ENCODE results near the gene TUBGCP6. TPM values are rescaled to one million over a fixed set of nuclear protein-coding genes. Genes with fewer than 3 reads are reported as not detected.

The TUBGCP6 gene
- total RNA-seq, 2 donors from 2014 or later = 26.3 to 31.6 TPM

- intact Hi-C loops (cut with DNase I, micrococcal nuclease) = no loop called here
- DNase-seq = peak in 1 of 2 donors; percentile 49
Observed at GRCh38 chr22:50245214-50246072, 620 bp upstream of the TUBGCP6 start.

GRCh38 chr22:50243685-50244419 is 971 bp downstream of the TUBGCP6 start:
- intact Hi-C loops (cut with DNase I, micrococcal nuclease) = no loop called here
- peak; percentile 36 for ATAC-seq
- no peak for DNase-seq

More at GRCh38 chr22:50245214-50246072, 620 bp upstream of the TUBGCP6 start:
- peak; percentile 45 for ATAC-seq

GRCh38 chr22:50242406-50242949 is 2.3 kb downstream of the TUBGCP6 start:
- DNase-seq = no peak
- no peak for ATAC-seq
- intact Hi-C loops (cut with DNase I, micrococcal nuclease) = no loop called here

DNA sequence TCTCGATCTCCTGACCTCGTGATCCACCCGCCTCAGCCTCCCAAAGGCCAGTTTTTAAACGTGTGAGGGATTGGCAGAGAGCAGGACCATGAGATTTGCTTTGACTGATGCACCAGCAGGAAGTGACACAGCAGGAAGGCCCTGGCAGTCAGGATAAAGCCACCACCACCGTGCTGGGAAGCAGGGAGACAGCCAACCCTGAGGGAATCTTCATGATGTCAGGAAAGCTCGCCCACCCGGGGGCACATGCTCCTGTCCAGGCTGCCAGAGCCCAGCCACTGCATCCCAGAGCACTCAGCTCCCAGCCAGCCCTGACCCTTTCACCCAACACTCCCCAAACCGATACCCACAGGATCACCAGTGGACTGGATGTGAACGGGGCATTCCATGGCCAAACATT is 6.1 kb downstream of the TUBGCP6 start:
- DNase-seq (no peak), ATAC-seq (no peak)
- intact Hi-C loops (cut with DNase I, micrococcal nuclease) = no loop called here

DNA sequence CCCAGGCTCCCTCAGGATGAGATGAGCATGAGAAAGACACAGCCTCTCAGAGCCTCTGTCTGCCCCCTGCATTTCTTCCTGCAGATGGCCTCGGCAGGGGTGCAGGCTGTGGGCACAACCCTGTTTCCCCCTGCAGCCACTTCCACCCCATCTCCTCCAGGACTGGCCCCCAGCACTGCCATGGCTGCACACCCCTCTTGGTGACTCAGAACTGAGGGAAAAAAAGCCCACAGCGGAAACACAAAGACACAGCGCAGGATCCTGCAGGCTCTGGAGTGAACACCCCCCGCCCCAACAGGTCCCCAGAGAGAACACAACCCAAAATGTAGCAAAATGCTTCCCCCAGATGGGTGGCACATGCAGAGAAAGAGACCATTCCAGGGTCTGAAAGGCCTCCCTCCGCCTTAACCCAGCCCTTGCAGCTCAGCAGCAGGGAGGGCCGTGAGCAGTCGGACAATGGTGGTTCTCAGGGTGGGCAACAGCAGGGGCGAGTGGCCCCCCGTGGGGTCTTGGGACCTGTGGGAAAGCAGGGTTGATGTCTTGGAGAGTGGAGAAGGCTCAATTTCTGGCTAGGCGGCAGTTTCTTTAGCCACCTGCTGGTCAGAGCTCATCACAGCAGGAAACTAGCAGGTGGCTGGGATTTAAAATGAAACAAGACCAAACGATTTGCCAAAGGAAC is 8.0 kb downstream of the TUBGCP6 start:
- DNase-seq = no peak
- peak; percentile 47 for ATAC-seq
- intact Hi-C loops (cut with DNase I, micrococcal nuclease) = no loop called here

- DNase-seq (no peak), ATAC-seq (no peak)
Observed at GRCh38 chr22:50233223-50233622, 11.6 kb downstream of the TUBGCP6 start.

DNA sequence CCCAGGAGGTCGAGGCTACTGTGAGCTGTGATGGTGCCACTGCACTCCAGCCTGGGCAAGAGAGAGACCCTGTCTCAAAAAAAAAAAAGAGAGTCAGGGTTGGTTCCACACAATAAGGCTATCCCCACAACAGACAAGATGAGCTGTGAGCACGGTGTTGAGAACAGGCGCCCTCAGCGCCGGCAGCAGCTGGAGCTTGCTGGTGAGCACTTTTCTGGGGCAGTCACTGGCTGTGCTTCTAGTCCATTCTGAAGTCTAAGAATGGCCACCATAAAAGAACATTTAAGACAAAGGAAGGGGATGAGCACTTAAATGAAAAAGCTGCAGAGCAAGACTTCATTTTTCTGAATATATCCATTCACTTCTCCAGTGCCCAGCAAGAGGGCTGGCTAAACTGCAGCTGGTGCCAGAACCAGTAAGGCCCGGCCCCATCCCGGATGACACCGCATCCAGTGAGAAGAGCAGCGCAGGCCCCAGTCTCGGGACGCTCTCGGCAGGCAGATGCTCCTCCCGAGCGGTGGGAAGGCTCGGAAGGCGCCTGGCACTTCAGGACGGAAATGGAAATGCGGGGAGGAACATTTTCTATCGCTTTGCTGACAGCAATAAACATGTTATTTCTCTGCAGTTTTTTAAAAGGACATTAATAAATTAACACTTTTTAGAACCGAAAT is 12.2 kb downstream of the TUBGCP6 start:
- no peak for DNase-seq
- intact Hi-C loops (cut with DNase I, micrococcal nuclease) = no loop called here
- no peak for ATAC-seq

More at GRCh38 chr22:50233223-50233622, 11.6 kb downstream of the TUBGCP6 start:
- intact Hi-C loops (cut with DNase I, micrococcal nuclease) = no loop called here

- ATAC-seq (no peak), DNase-seq (no peak)
- intact Hi-C loops (cut with DNase I, micrococcal nuclease) = no loop called here
Observed at GRCh38 chr22:50229370-50229769, 15.5 kb downstream of the TUBGCP6 start.

- no peak for DNase-seq
- ATAC-seq = no peak
- intact Hi-C loops (cut with DNase I, micrococcal nuclease) = no loop called here
Observed at GRCh38 chr22:50228366-50228765, 16.5 kb downstream of the TUBGCP6 start.

DNA sequence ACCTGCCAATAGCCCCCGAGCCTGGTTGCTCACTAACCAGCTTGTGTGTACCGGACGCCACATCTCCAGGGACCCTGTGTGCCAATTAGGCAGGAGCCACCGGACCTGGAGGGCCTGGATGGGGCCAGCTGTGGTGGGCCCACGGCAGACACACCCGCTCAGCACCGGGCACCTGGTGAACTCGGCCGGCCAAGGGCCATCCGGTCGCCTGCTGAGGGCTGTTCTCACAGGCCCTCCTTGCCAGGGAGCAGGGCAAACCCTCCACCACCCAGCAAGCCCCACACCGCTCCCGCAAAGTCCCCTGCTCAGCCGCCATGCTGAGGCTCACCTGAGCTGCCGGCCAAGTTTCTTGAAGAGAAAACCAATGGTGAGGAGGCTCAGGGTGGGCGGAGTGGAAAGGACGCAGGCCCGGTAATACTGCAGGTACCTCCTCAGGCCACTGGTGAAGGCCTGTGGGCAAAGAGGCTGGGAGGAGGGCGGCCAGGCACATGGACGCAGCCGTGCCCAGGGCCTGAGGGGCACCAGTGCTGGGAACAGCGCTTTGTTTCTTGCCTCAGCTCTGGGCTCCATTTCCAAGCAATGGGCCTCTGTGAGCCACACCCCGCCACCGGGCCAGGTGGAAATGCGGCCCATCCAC is 17.1 kb downstream of the TUBGCP6 start:
- no peak for DNase-seq

GRCh38 chr22:50226875-50227165 is 18.0 kb downstream of the TUBGCP6 start:
- no peak for DNase-seq
- ATAC-seq = no peak
- intact Hi-C loops (cut with DNase I, micrococcal nuclease) = no loop called here

More for the DNA sequence above, 17.1 kb downstream of the TUBGCP6 start:
- ATAC-seq = no peak
- intact Hi-C loops (cut with DNase I, micrococcal nuclease) = no loop called here

DNA sequence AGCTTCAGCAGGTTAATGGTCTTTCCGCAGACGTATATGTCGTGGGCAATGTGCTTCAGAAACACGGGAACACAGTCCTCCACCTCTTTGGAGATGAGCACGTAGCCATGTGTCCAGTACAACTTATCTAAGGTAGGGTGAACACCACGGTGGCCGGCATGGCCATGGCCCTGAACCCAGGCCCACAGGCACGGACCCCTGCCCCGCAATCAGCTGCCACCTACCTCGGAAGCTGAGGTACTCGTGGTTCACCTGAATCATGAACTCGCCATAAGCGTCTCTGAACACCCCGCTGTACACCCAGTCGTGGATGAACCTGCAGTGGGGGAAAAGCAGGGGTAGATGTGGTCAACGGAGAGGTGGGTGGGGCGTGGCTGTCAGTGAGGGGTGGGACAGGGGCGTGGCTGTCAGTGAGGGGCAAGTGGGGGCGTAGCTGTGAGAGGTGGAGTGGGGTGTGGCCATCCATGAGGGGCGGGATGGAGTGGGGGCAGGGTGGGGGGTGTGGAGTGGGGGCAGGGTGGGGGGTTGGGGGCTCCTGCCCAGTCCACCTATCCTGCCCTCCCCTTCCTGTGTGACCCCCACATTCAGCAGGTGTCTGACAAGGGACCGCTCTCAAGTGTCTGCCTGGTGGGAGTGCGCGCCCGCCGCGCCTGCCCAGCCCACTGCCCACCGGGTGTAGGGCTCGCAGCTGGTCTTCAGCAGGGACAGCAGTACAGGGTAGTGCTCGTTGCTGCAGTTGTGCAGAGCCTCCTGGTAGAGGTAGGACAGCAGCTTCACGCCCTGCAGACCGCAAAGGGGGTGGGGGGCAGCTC is 18.6 kb downstream of the TUBGCP6 start:
- intact Hi-C loops (cut with DNase I, micrococcal nuclease) = no loop called here
- no peak for ATAC-seq
- DNase-seq = no peak

DNA sequence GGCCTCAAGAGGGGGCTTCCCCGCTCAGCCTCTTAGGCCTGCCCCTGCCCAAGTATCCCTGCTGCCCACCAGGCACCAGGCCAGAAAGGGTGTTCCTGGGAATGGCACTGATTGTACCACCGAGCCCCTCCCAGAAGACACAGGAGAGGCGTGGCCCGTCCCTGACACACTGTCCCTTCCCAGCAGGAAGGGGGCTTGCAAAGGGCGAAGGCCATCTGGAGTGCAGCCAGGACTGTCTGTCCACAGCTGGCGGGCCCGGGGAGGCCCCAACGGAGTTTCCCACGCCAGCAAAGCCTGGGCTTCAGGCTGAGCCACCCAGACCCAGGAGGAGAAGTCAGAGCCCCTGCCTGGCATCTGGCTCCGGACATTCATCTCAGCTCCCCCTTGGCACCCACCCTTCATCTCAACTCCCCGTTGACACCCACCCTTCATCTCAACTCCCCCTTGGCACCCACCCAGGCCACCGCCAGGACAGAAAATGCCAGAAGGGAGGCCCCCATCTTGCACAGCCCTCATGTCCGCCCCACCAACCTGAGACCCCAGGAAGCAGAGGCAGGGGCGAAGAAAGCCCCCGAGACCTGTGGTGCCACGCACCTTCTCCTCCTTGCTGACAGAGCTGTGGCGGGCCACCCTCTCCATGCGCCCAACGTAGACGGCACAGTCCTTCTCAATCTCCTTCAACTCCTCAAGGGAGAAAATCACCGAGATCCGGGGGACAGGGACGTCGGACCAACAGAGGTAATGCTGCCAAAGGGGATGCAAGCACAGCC is 19.4 kb downstream of the TUBGCP6 start:
- ATAC-seq = peak; percentile 27
- DNase-seq = no peak
- intact Hi-C loops (cut with DNase I, micrococcal nuclease) = no loop called here

DNA sequence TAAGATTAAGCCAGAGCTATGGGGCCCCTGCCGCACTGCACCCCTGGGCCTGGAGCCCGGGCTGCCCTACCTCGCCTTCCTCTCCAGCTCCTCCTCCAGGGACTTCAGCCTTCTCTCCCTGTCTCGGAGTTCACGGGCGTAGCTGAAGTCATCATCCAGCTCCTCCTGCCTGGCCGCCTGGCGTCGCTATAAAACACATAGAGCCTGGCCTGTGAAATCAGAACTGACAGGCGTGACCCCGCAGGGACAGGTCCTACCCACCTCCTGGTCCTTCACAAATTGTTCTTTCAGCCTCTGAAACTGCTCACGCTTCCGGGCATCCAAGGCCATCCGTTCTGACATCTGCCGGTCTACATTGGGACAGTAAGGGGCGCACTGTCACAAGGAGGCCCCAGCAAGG is 20.8 kb downstream of the TUBGCP6 start:
- intact Hi-C loops (cut with DNase I, micrococcal nuclease) = no loop called here
- ATAC-seq (no peak), DNase-seq (no peak)

DNA sequence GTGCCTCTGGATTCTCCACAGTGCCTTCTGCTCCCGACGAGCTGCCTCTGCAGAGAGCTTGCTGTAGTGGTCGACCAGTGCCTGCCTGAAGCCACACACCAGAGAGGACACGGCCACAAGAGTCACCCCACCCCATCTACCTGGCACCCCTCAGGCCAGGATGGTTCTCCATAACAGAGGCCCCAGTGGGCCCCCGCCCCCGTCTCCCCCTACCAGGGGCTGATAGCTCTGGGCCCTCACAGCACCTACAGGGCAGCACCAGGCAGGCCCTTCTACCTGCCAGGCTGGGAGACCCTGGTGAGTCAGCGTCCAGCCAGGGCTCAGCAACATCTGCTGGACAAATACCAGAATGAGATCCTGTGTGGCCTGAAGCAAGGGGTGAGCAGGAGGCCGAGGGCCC is 22.3 kb downstream of the TUBGCP6 start:
- DNase-seq (no peak), ATAC-seq (no peak)
- intact Hi-C loops (cut with DNase I, micrococcal nuclease) = no loop called here

- ATAC-seq = no peak
- intact Hi-C loops (cut with DNase I, micrococcal nuclease) = no loop called here
- DNase-seq = no peak
Observed at GRCh38 chr22:50221410-50222300, 23.2 kb downstream of the TUBGCP6 start.
